ENCODE results near the gene ZSWIM8.

Gene ZSWIM8

DNA sequence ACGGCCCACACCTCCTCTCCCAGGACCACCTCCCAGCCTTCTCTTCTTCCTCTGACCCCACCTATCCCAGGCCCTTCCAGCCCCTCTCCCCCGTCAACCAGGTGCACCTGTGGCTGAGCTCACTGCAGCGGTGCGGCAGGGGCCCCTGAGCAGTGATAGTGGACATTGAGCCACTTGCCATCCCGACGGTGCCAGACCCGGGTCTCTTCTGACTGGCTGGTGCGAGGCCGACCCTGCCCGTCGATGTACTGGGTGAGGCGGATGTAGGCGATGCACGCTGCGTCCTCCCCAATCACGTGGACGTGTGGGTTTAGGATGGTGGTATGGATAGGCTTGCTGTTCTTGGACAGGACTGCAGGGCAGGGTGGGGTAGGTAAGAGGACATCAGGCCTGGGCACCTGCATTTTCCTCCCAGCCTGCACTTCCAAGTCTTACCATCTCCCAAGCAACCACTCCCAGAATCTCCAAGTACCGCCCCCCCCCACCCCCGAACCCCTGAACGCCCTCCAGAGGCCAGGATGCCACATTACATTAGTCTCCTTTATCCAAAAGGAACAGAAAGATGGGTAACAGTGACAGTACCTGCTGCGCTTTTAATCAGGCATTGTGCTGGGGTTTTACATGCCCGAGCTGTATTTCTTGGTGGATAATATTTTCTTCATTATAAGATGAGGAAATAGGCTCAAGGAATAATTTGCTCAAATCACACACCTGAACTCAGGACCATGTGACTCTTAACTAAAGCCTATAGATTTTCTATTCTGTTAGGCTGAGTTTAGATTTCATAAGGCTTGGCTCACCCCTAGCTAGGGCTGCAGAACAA lies 29.7 kb downstream of the ZSWIM8 start:
- H3K9me3 ChIP-seq (ENCODE audit: insufficient read depth, low read depth, low read length), result peaks cover 1% of the 10 kb centered on the region
- no peak overlapping the region for H2BK120ac ChIP-seq (ENCODE audit: insufficient read depth, low read length, poor library complexity)
- peaks cover 23% of the 10 kb centered on the region in 2 experiments for H3K36me3 ChIP-seq (ENCODE audit: control insufficient read depth in 1 of 2, insufficient read depth in 2 of 2, low read length in 2 of 2)
- WGBS (ENCODE audit: extremely low coverage, insufficient coverage, insufficient read length), result no CpG with 5 or more reads among the region's 22 CpGs
- H4K8ac ChIP-seq (ENCODE audit: low read depth, low read length), result no peak overlapping the region
- H4K12ac ChIP-seq (ENCODE audit: low read depth, low read length), result no peak overlapping the region
- H3K23ac ChIP-seq (ENCODE audit: low read length), result no peak overlapping the region
- no peak overlapping the region for H3K14ac ChIP-seq (ENCODE audit: low read length)
- peak overlapping the region; percentile 10 for H3K4me3 ChIP-seq (ENCODE audit: low read depth, low read length)
- H2AFZ ChIP-seq (ENCODE audit: insufficient read depth, low read length, poor library complexity), result no peak overlapping the region
- no peak overlapping the region for H2AK5ac ChIP-seq (ENCODE audit: low read length)
- peaks cover 4% of the 10 kb centered on the region for H3K79me1 ChIP-seq (ENCODE audit: low read length)
- H4K91ac ChIP-seq (ENCODE audit: low read depth, low read length), result no peak overlapping the region
- no peak overlapping the region for H2BK5ac ChIP-seq (ENCODE audit: low read depth, low read length, poor library complexity)
- H3K4me2 ChIP-seq (ENCODE audit: low read length), result no peak overlapping the region
- H3K27me3 ChIP-seq (ENCODE audit: insufficient read depth, low read length), result no peaks in the 10 kb centered on the region
- DNase-seq, result no peak
- no peak overlapping the region for H2BK12ac ChIP-seq (ENCODE audit: low read length)
- H3K4me1 ChIP-seq (ENCODE audit: control insufficient read depth in 1 of 2, insufficient read depth in 2 of 2, low read length in 2 of 2), result peaks cover 3 to 7% of the 10 kb centered on the region in 2 experiments
- peaks cover 3% of the 10 kb centered on the region for H3K79me2 ChIP-seq (ENCODE audit: control insufficient read depth, insufficient read depth, low read length, poor library complexity)
- no peak overlapping the region for H3K9ac ChIP-seq (ENCODE audit: low read length)
- H3K18ac ChIP-seq (ENCODE audit: low read length), result no peak overlapping the region
- H3K27ac ChIP-seq (ENCODE audit: low read depth, low read length), result no peak overlapping the region
- H3K4ac ChIP-seq (ENCODE audit: low read depth, low read length), result no peak overlapping the region

DNA sequence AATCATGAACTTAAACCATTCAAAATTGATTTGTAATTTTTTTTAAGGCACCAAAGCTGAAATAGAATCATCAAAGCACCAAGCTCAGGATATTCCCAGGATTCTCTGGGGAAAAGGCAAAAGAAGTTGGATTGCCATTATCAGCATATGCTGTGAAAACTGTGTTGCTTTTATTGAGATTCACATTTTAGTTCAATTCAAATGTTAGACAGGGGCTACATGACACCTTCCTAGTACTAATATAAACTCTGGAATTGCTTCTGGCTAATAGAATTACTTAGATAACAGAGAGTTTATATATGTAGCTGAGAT lies 30.3 kb downstream of the ZSWIM8 start:
- Histone ChIP-seq H3K18ac (ENCODE audit: low read length) (no peak overlapping the region), H2BK5ac (ENCODE audit: low read depth, low read length, poor library complexity) (no peak overlapping the region), H3K27ac (ENCODE audit: low read depth, low read length) (no peak overlapping the region)

GRCh38 chr10:73816917-73817729 lies 31.7 kb downstream of the ZSWIM8 start:
- no peak overlapping the region for H3K14ac ChIP-seq (ENCODE audit: low read length)
- H3K4me1 ChIP-seq (ENCODE audit: control insufficient read depth in 1 of 2, insufficient read depth in 2 of 2, low read length in 2 of 2), result peaks cover 0 to 5% of the 10 kb centered on the region in 2 experiments
- no peak overlapping the region for H3K18ac ChIP-seq (ENCODE audit: low read length)
- H4K91ac ChIP-seq (ENCODE audit: low read depth, low read length), result no peak overlapping the region
- H3K27ac ChIP-seq (ENCODE audit: low read depth, low read length), result no peak overlapping the region
- no peak overlapping the region for H2BK12ac ChIP-seq (ENCODE audit: low read length)
- no peak overlapping the region for H3K23ac ChIP-seq (ENCODE audit: low read length)
- no peak overlapping the region for H2BK5ac ChIP-seq (ENCODE audit: low read depth, low read length, poor library complexity)
- DNase-seq, result no peak
- H3K9ac ChIP-seq (ENCODE audit: low read length), result no peak overlapping the region
- no peaks in the 10 kb centered on the region for H3K79me1 ChIP-seq (ENCODE audit: low read length)
- no peak overlapping the region for H2BK120ac ChIP-seq (ENCODE audit: insufficient read depth, low read length, poor library complexity)
- no peak overlapping the region for H4K8ac ChIP-seq (ENCODE audit: low read depth, low read length)
- no peak overlapping the region for H3K4me2 ChIP-seq (ENCODE audit: low read length)
- no CpG with 5 or more reads among the region's 10 CpGs for WGBS (ENCODE audit: extremely low coverage, insufficient coverage, insufficient read length)
- H3K27me3 ChIP-seq (ENCODE audit: insufficient read depth, low read length), result no peaks in the 10 kb centered on the region
- H2AFZ ChIP-seq (ENCODE audit: insufficient read depth, low read length, poor library complexity), result no peak overlapping the region
- H2AK5ac ChIP-seq (ENCODE audit: low read length), result no peak overlapping the region
- no peak overlapping the region for H4K12ac ChIP-seq (ENCODE audit: low read depth, low read length)
- peaks cover 1% of the 10 kb centered on the region for H3K9me3 ChIP-seq (ENCODE audit: insufficient read depth, low read depth, low read length)
- no peak overlapping the region for H3K4ac ChIP-seq (ENCODE audit: low read depth, low read length)
- H3K36me3 ChIP-seq (ENCODE audit: control insufficient read depth in 1 of 2, insufficient read depth in 2 of 2, low read length in 2 of 2), result peaks cover 23% of the 10 kb centered on the region in 2 experiments
- no peaks in the 10 kb centered on the region for H3K79me2 ChIP-seq (ENCODE audit: control insufficient read depth, insufficient read depth, low read length, poor library complexity)
- no peak overlapping the region for H3K4me3 ChIP-seq (ENCODE audit: low read depth, low read length)

More for the DNA sequence above, 30.3 kb downstream of the ZSWIM8 start:
- H3K9me3 ChIP-seq (ENCODE audit: insufficient read depth, low read depth, low read length), result peaks cover 1% of the 10 kb centered on the region
- H3K79me1 ChIP-seq (ENCODE audit: low read length), result peaks cover 4% of the 10 kb centered on the region
- H4K8ac ChIP-seq (ENCODE audit: low read depth, low read length), result no peak overlapping the region
- no peaks in the 10 kb centered on the region for H3K27me3 ChIP-seq (ENCODE audit: insufficient read depth, low read length)
- no peak overlapping the region for H2AFZ ChIP-seq (ENCODE audit: insufficient read depth, low read length, poor library complexity)
- H3K23ac ChIP-seq (ENCODE audit: low read length), result no peak overlapping the region
- no peak overlapping the region for H3K14ac ChIP-seq (ENCODE audit: low read length)
- no peak overlapping the region for H3K9ac ChIP-seq (ENCODE audit: low read length)
- peaks cover 23% of the 10 kb centered on the region in 2 experiments for H3K36me3 ChIP-seq (ENCODE audit: control insufficient read depth in 1 of 2, insufficient read depth in 2 of 2, low read length in 2 of 2)
- peaks cover 1 to 6% of the 10 kb centered on the region in 2 experiments for H3K4me1 ChIP-seq (ENCODE audit: control insufficient read depth in 1 of 2, insufficient read depth in 2 of 2, low read length in 2 of 2)
- H4K12ac ChIP-seq (ENCODE audit: low read depth, low read length), result no peak overlapping the region
- H2BK120ac ChIP-seq (ENCODE audit: insufficient read depth, low read length, poor library complexity), result no peak overlapping the region
- no peak overlapping the region for H2AK5ac ChIP-seq (ENCODE audit: low read length)
- DNase-seq, result no peak
- no peak overlapping the region for H4K91ac ChIP-seq (ENCODE audit: low read depth, low read length)
- no peak overlapping the region for H3K4ac ChIP-seq (ENCODE audit: low read depth, low read length)
- no peak overlapping the region for H2BK12ac ChIP-seq (ENCODE audit: low read length)
- peaks cover 3% of the 10 kb centered on the region for H3K79me2 ChIP-seq (ENCODE audit: control insufficient read depth, insufficient read depth, low read length, poor library complexity)
- H3K4me2 ChIP-seq (ENCODE audit: low read length), result no peak overlapping the region
- no peak overlapping the region for H3K4me3 ChIP-seq (ENCODE audit: low read depth, low read length)

- no peak overlapping the region for H4K8ac ChIP-seq (ENCODE audit: low read depth, low read length)
- no peak overlapping the region for H3K27ac ChIP-seq (ENCODE audit: low read depth, low read length)
- H2AK5ac ChIP-seq (ENCODE audit: low read length), result no peak overlapping the region
- peaks cover 23% of the 10 kb centered on the region in 2 experiments for H3K36me3 ChIP-seq (ENCODE audit: control insufficient read depth in 1 of 2, insufficient read depth in 2 of 2, low read length in 2 of 2)
- no peak overlapping the region for H2BK12ac ChIP-seq (ENCODE audit: low read length)
- H3K4ac ChIP-seq (ENCODE audit: low read depth, low read length), result no peak overlapping the region
- peaks cover 0 to 5% of the 10 kb centered on the region in 2 experiments for H3K4me1 ChIP-seq (ENCODE audit: control insufficient read depth in 1 of 2, insufficient read depth in 2 of 2, low read length in 2 of 2)
- H2BK5ac ChIP-seq (ENCODE audit: low read depth, low read length, poor library complexity), result no peak overlapping the region
- no CpG with 5 or more reads among the region's 5 CpGs for WGBS (ENCODE audit: extremely low coverage, insufficient coverage, insufficient read length)
- no peak overlapping the region for H2AFZ ChIP-seq (ENCODE audit: insufficient read depth, low read length, poor library complexity)
- no peak overlapping the region for H3K9ac ChIP-seq (ENCODE audit: low read length)
- H3K9me3 ChIP-seq (ENCODE audit: insufficient read depth, low read depth, low read length), result peaks cover 1% of the 10 kb centered on the region
- no peak for DNase-seq
- H3K79me2 ChIP-seq (ENCODE audit: control insufficient read depth, insufficient read depth, low read length, poor library complexity), result no peaks in the 10 kb centered on the region
- H3K14ac ChIP-seq (ENCODE audit: low read length), result no peak overlapping the region
- no peaks in the 10 kb centered on the region for H3K27me3 ChIP-seq (ENCODE audit: insufficient read depth, low read length)
- H2BK120ac ChIP-seq (ENCODE audit: insufficient read depth, low read length, poor library complexity), result no peak overlapping the region
- no peak overlapping the region for H3K4me2 ChIP-seq (ENCODE audit: low read length)
- H4K91ac ChIP-seq (ENCODE audit: low read depth, low read length), result no peak overlapping the region
- H3K4me3 ChIP-seq (ENCODE audit: low read depth, low read length), result no peak overlapping the region
- H3K18ac ChIP-seq (ENCODE audit: low read length), result no peak overlapping the region
- H4K12ac ChIP-seq (ENCODE audit: low read depth, low read length), result no peak overlapping the region
- no peak overlapping the region for H3K23ac ChIP-seq (ENCODE audit: low read length)
- H3K79me1 ChIP-seq (ENCODE audit: low read length), result no peaks in the 10 kb centered on the region
Measured at GRCh38 chr10:73817826-73818225, 32.4 kb downstream of the ZSWIM8 start.

Data from trophoblast cell (in vitro differentiated cells and primary cell).